IPS-15b (cell line): ENCODE data around the gene SOWAHD.
"Not testable (repeated sequence)": the region's sequence is repeated elsewhere in the genome, so short reads cannot be mapped to it uniquely, and the experiment has no call there.

Experiments used
- H3K27me3 ChIP-seq: one replicate; pipeline ENCODE4 v1.6.1; 2013; ENCODE audit warnings: low read length; ENCODE audit not compliant: control insufficient read depth, insufficient read depth
- H3K36me3 ChIP-seq: one replicate; pipeline ENCODE4 v1.6.1; 2013; ENCODE audit warnings: low read length; ENCODE audit not compliant: control insufficient read depth, insufficient read depth
- H3K4me1 ChIP-seq: one replicate; pipeline ENCODE4 v1.6.1; 2013; ENCODE audit warnings: mild to moderate bottlenecking, low read length; ENCODE audit not compliant: control insufficient read depth, insufficient read depth
- H3K4me3 ChIP-seq: one replicate; pipeline ENCODE4 v1.5.1; 2013; ENCODE audit warnings: low read depth, low read length
- H3K9ac ChIP-seq: one replicate; pipeline ENCODE4 v1.6.1; 2013; ENCODE audit warnings: low read depth, mild to moderate bottlenecking, low read length
- H3K9me3 ChIP-seq: one replicate; pipeline ENCODE4 v1.6.1; 2013; ENCODE audit warnings: mild to moderate bottlenecking, low read length; ENCODE audit not compliant: control insufficient read depth, insufficient read depth

SOWAHD gene

DNA sequence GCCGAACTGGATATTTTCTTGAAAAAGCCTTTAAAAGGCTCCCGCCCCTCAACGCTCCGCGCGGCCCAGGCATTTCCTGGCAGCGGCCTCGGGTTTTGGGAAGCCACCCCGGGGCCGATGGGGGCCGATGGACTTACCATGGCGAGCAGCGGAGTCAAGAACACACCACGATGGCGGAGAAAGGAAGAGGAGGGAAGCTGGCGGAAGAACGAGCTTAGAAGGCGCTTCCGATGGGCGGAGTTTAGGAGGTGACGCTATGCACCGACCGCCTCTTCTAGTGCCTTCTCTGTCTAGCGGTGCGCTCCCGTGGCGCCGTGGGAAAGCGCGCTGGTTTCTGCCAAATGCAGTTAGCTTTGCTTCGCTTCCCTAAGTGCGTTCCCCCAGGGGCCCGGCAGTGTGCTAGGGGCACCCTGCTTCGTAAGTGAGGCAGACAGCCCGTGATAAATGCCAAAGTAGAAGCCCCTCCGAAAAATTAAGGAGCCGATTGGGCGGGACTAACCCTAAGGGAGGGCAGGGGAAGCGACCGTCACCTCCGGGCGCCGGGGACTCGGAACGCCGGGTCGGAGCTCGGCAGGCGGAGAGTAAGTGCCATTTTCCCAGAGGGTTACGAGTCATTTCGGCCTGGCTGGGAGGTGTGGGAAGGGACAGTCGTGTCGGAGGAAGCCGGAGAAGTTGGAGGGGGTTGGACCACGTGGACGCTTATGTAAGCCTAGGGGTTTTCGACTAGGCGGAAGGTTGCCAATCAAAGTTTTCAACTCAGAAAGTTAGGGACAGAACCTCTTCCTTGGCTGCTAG lies 33.2 kb downstream of the SOWAHD start, which contains the start of gene RPL39:
TSS of gene RPL39 (minus strand) at position 194 of the 795 bp plus-strand sequence. CDS start at position 140, 54 bp downstream.
- no peaks in the 10 kb centered on the region for H3K27me3 ChIP-seq
- H3K36me3 ChIP-seq: peaks cover 19% of the 10 kb centered on the region
- H3K9me3 ChIP-seq: no peaks in the 10 kb centered on the region
- no peaks in the 10 kb centered on the region for H3K4me1 ChIP-seq
- H3K4me3 ChIP-seq: peak within 1 kb of the TSS; percentile 87
- H3K9ac ChIP-seq: peak within 1 kb of the TSS; percentile 90

DNA sequence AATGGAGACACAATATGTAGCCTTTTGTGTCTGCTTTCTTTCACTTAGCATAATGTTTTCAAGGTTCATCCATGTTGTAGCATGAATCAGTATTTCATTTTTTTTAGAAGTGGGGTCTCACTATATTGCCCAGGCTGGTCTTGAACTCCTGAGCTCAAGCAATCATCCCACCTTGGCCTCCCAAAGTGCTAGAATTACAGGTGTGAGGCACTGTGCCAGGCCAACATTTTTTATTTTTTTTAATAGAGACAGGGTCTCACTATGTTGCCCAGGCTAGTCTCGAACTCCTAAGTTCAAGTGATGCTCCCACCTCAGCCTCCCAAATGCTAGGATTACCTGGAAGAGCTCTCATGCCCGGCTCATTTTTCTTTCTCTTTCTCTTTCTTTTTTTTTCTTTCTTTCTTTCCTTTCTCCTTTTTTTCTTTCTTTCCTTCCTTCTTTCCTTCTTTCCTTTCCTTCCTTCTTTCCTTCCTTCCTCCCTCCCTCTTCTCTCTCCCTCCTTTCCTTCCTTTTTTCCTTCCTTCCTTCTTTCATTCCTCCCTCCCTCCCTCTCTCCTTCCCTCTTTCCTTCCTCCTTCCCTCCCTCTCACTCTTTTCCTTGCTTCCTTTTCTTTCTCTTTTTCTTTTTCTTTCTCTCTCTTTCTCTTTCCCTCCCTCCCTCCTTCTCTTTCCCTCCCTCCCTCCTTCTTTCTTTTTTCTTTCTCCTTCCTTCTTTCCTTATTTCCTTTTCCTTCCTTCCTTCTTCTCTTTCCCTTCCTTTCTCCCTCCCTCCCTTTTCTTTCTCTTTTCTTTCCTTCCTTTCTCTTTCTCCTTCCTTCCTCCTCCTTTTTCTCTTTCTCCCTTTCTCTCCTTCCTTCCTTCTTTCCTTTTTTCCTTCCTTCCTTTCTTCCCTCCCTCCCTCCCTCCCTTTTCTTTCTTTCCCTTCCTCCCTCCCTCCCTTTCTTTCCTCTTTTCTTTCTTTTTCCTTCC lies 43.1 kb downstream of the SOWAHD start:
- H3K4me3 ChIP-seq: no peak overlapping the region
- H3K36me3 ChIP-seq: no peaks in the 10 kb centered on the region
- H3K4me1 ChIP-seq: no peaks in the 10 kb centered on the region
- H3K9me3 ChIP-seq: no peaks in the 10 kb centered on the region
- no peak overlapping the region for H3K9ac ChIP-seq
- H3K27me3 ChIP-seq: no peaks in the 10 kb centered on the region

GRCh38 chrX:119802546-119802945 lies 44.2 kb downstream of the SOWAHD start:
- no peaks in the 10 kb centered on the region for H3K4me1 ChIP-seq
- no peaks in the 10 kb centered on the region for H3K27me3 ChIP-seq

GRCh38 chrX:119808461-119808860 lies 50.1 kb downstream of the SOWAHD start:
- H3K4me1 ChIP-seq, H3K9ac ChIP-seq, H3K36me3 ChIP-seq, H3K4me3 ChIP-seq, H3K9me3 ChIP-seq, H3K27me3 ChIP-seq: not testable (repeated sequence)

More at GRCh38 chrX:119802546-119802945, 44.2 kb downstream of the SOWAHD start:
- Histone ChIP-seq H3K9ac (no peak overlapping the region), H3K4me3 (no peak overlapping the region), H3K36me3 (no peaks in the 10 kb centered on the region), H3K9me3 (no peaks in the 10 kb centered on the region)

GRCh38 chrX:119809185-119809666 lies 50.8 kb downstream of the SOWAHD start:
- H3K4me1 ChIP-seq: no peaks in the 10 kb centered on the region
- no peaks in the 10 kb centered on the region for H3K27me3 ChIP-seq
- H3K4me3 ChIP-seq: no peak overlapping the region
- no peaks in the 10 kb centered on the region for H3K9me3 ChIP-seq
- no peaks in the 10 kb centered on the region for H3K36me3 ChIP-seq
- no peak overlapping the region for H3K9ac ChIP-seq
